Urinary bladder (tissue), 4 donors: ENCODE data around the gene EXD1. TPM values are rescaled to one million over a fixed set of nuclear protein-coding genes. Genes with fewer than 3 reads are reported as not detected.
"Not testable (repeated sequence)": the region's sequence is repeated elsewhere in the genome, so short reads cannot be mapped to it uniquely, and the experiment has no call there.

ENCODE experiments used
- DNase-seq: peaks from one replicate; pipeline ENCODE4 v3.0.0-alpha.2; 2015; ENCODE audit errors: extremely low spot score
- H3K27ac ChIP-seq: one replicate; pipeline ENCODE4 v1.5.1; 2013; ENCODE audit warnings: low read depth, mild to moderate bottlenecking, moderate library complexity
- H3K36me3 ChIP-seq: one replicate; pipeline ENCODE4 v1.6.1; 2013; ENCODE audit warnings: mild to moderate bottlenecking, moderate library complexity; ENCODE audit not compliant: insufficient read depth
- H3K4me1 ChIP-seq: one replicate; pipeline ENCODE4 v1.6.1; 2013; ENCODE audit warnings: mild to moderate bottlenecking, moderate library complexity; ENCODE audit not compliant: insufficient read depth
- H3K4me3 ChIP-seq: one replicate; pipeline ENCODE4 v1.5.1; 2013; ENCODE audit warnings: low read depth, low read length
- WGBS: extraction: QIAGEN DNeasy Blood & Tissue Kit; methylation state at CpG from one replicate; pipeline ENCODE4 v1.1.7; 2013; 5-methylcytosine and 5-hydroxymethylcytosine counted together
- polyA plus RNA-seq: library from polyadenylated mRNA; stranded (reverse); fragments of 200-250 nt; gene quantifications from one replicate; pipeline ENCODE4 v1.2.3, GENCODE V29; 2013
- total RNA-seq: library from RNA; depleted of rRNA; stranded (reverse); fragments of >200 nt; gene quantifications from one replicate; pipeline ENCODE4 v1.2.3, GENCODE V29; 2014
- donor health status: healthy with polysubstance abuse.
- donor health status: healthy.

Gene EXD1
- total RNA-seq (not detected), polyA plus RNA-seq (not detected)

GRCh38 chr15:41230650-41231421, at the start of gene EXD1, which contains the start of gene CHP1:
Gene EXD1 (minus strand): TSS chr15:41230757. CDS start chr15:41226575, 4,182 bp downstream.
Gene CHP1 (plus strand): TSS chr15:41231268. CDS start chr15:41231383, 115 bp downstream.
- Histone ChIP-seq H3K4me3 (peak within 1 kb of the TSS; percentile 73), H3K36me3 (no peaks in the 10 kb centered on the region), H3K4me1 (no peaks in the 10 kb centered on the region), H3K27ac (peak within 1 kb of the TSS; percentile 88)
- DNase-seq: peak; percentile 90
- WGBS: under 1% methylated on average over 72 of the region's 72 CpGs

- Histone ChIP-seq H3K4me3 (no peak overlapping the region), H3K27ac (no peak overlapping the region), H3K36me3 (no peaks in the 10 kb centered on the region), H3K4me1 (no peaks in the 10 kb centered on the region)
- no peak for DNase-seq
- WGBS: 93% methylated on average over 1 of the region's 1 CpG
Observed at GRCh38 chr15:41279535-41280283, 49.2 kb upstream of the EXD1 start.

GRCh38 chr15:41278319-41278718, 47.8 kb upstream of the EXD1 start:
- Histone ChIP-seq H3K4me1 (no peaks in the 10 kb centered on the region), H3K4me3 (no peak overlapping the region), H3K27ac (no peak overlapping the region), H3K36me3 (no peaks in the 10 kb centered on the region)
- DNase-seq: no peak
- WGBS: 88% methylated on average over 3 of the region's 3 CpGs

- no peaks in the 10 kb centered on the region for H3K4me1 ChIP-seq
- H3K27ac ChIP-seq: no peak overlapping the region
- H3K36me3 ChIP-seq: peaks cover 2% of the 10 kb centered on the region
Observed at GRCh38 chr15:41276831-41277230, 46.3 kb upstream of the EXD1 start.

GRCh38 chr15:41269887-41270286, 39.3 kb upstream of the EXD1 start:
- no peak for DNase-seq
- Histone ChIP-seq H3K36me3 (peaks cover 2% of the 10 kb centered on the region), H3K27ac (no peak overlapping the region), H3K4me1 (no peaks in the 10 kb centered on the region), H3K4me3 (no peak overlapping the region)
- 93% methylated on average over 2 of the region's 2 CpGs for WGBS

More at GRCh38 chr15:41276831-41277230, 46.3 kb upstream of the EXD1 start:
- no peak for DNase-seq
- H3K4me3 ChIP-seq: no peak overlapping the region

- DNase-seq: no peak
- no peak overlapping the region for H3K27ac ChIP-seq
- no peak overlapping the region for H3K4me3 ChIP-seq
- no peaks in the 10 kb centered on the region for H3K4me1 ChIP-seq
- H3K36me3 ChIP-seq: peaks cover 2% of the 10 kb centered on the region
- WGBS: 66% methylated on average over 6 of the region's 6 CpGs
Observed at GRCh38 chr15:41263891-41264351, 33.4 kb upstream of the EXD1 start.

GRCh38 chr15:41262571-41262970, 32.0 kb upstream of the EXD1 start:
- peaks cover 2% of the 10 kb centered on the region for H3K36me3 ChIP-seq
- H3K27ac ChIP-seq: no peak overlapping the region
- H3K4me1 ChIP-seq: no peaks in the 10 kb centered on the region
- no peak overlapping the region for H3K4me3 ChIP-seq
- DNase-seq: no peak
- 97% methylated on average over 8 of the region's 8 CpGs for WGBS

GRCh38 chr15:41260924-41261323, 30.4 kb upstream of the EXD1 start:
- not testable (repeated sequence) for H3K4me3 ChIP-seq, H3K4me1 ChIP-seq, H3K36me3 ChIP-seq, DNase-seq, H3K27ac ChIP-seq
- WGBS: 96% methylated on average over 7 of the region's 7 CpGs

GRCh38 chr15:41259546-41260189, 29.1 kb upstream of the EXD1 start:
- no peak for DNase-seq
- no peaks in the 10 kb centered on the region for H3K36me3 ChIP-seq
- no peak overlapping the region for H3K4me3 ChIP-seq
- no peak overlapping the region for H3K27ac ChIP-seq
- no peaks in the 10 kb centered on the region for H3K4me1 ChIP-seq
- WGBS: 88% methylated on average over 12 of the region's 12 CpGs

- Histone ChIP-seq H3K36me3 (no peaks in the 10 kb centered on the region), H3K4me1 (no peaks in the 10 kb centered on the region), H3K4me3 (no peak overlapping the region), H3K27ac (no peak overlapping the region)
- DNase-seq: no peak
- 70% methylated on average over 3 of the region's 3 CpGs for WGBS
Observed at GRCh38 chr15:41258750-41259471, 28.4 kb upstream of the EXD1 start.

- Histone ChIP-seq H3K4me1 (no peaks in the 10 kb centered on the region), H3K4me3 (no peak overlapping the region), H3K27ac (no peak overlapping the region), H3K36me3 (no peaks in the 10 kb centered on the region)
- DNase-seq: no peak
- 85% methylated on average over 5 of the region's 5 CpGs for WGBS
Observed at GRCh38 chr15:41256577-41257038, 26.1 kb upstream of the EXD1 start.

GRCh38 chr15:41256103-41256502, 25.5 kb upstream of the EXD1 start:
- no peak overlapping the region for H3K27ac ChIP-seq
- WGBS: 94% methylated on average over 3 of the region's 3 CpGs
- no peaks in the 10 kb centered on the region for H3K36me3 ChIP-seq
- H3K4me3 ChIP-seq: no peak overlapping the region
- DNase-seq: no peak
- no peaks in the 10 kb centered on the region for H3K4me1 ChIP-seq

GRCh38 chr15:41254560-41254959, 24.0 kb upstream of the EXD1 start:
- no peak for DNase-seq
- H3K36me3 ChIP-seq: no peaks in the 10 kb centered on the region
- 93% methylated on average over 4 of the region's 4 CpGs for WGBS
- H3K27ac ChIP-seq: no peak overlapping the region
- no peaks in the 10 kb centered on the region for H3K4me1 ChIP-seq
- no peak overlapping the region for H3K4me3 ChIP-seq
